Measurements from ENCODE around the gene NRXN2. TPM values are rescaled to one million over a fixed set of nuclear protein-coding genes. Genes with fewer than 3 reads are reported as not detected.

NRXN2 gene
- total and polyA plus RNA-seq, 2 experiments from 2014 or later = 1.1 to 5.6 TPM

GRCh38 chr11:64638829-64639228, 84.2 kb downstream of the NRXN2 start:
- no peaks in the 10 kb centered on the region for H3K4me1 ChIP-seq (ENCODE audit: insufficient read depth)
- H3K4me3 ChIP-seq = no peak overlapping the region
- no peaks in the 10 kb centered on the region for H3K9me3 ChIP-seq (ENCODE audit: low read depth)
- H3K27ac ChIP-seq = no peak overlapping the region
- no peaks in the 10 kb centered on the region for H3K9me2 ChIP-seq (ENCODE audit: insufficient read depth)
- no peak overlapping the region for H3K9ac ChIP-seq
- no peak overlapping the region for H3K4me2 ChIP-seq (ENCODE audit: unreplicated experiment)
- DNase-seq = no peak
- H2AFZ ChIP-seq = no peak overlapping the region
- H3K79me2 ChIP-seq (ENCODE audit: insufficient read depth) = no peaks in the 10 kb centered on the region
- H3F3A ChIP-seq (ENCODE audit: insufficient read depth) = no peaks in the 10 kb centered on the region
- no peak for TF ChIP-seq EZH2phosphoT487 (IDR thresholded peaks at IDR 0.05; ENCODE audit: insufficient read depth, low read depth)
- TF ChIP-seq EZH2 (IDR thresholded peaks at IDR 0.05; ENCODE audit: insufficient read depth, poor library complexity, severe bottlenecking) = no peak
- in situ Hi-C loops (cut with MboI) = no loop called here
- WGBS, 2 experiments (ENCODE audit: low coverage in 1 of 2, low lambda C conversion rate in 2 of 2, missing lambda C conversion rate in 2 of 2) = 94 to 95% methylated on average over 2 of the region's 2 CpGs
- H3K36me3 ChIP-seq (ENCODE audit: low read depth) = no peaks in the 10 kb centered on the region
- no peaks in the 10 kb centered on the region for H4K20me1 ChIP-seq (ENCODE audit: insufficient read depth)
- H3K27me3 ChIP-seq (replicated peaks; ENCODE audit: insufficient read depth) = peaks cover 44% of the 10 kb centered on the region

- no peak overlapping the region for H3K4me2 ChIP-seq (ENCODE audit: unreplicated experiment)
- no peaks in the 10 kb centered on the region for H3K9me2 ChIP-seq (ENCODE audit: insufficient read depth)
- H2AFZ ChIP-seq = no peak overlapping the region
- no peak for TF ChIP-seq EZH2phosphoT487 (IDR thresholded peaks at IDR 0.05; ENCODE audit: insufficient read depth, low read depth)
- no peak for TF ChIP-seq EZH2 (IDR thresholded peaks at IDR 0.05; ENCODE audit: insufficient read depth, poor library complexity, severe bottlenecking)
- in situ Hi-C loops (cut with MboI) = no loop called here
- H3K4me1 ChIP-seq (ENCODE audit: insufficient read depth) = no peaks in the 10 kb centered on the region
- H3K9ac ChIP-seq = no peak overlapping the region
- peaks cover 43% of the 10 kb centered on the region for H3K27me3 ChIP-seq (replicated peaks; ENCODE audit: insufficient read depth)
- no peaks in the 10 kb centered on the region for H4K20me1 ChIP-seq (ENCODE audit: insufficient read depth)
- H3K9me3 ChIP-seq (ENCODE audit: low read depth) = no peaks in the 10 kb centered on the region
- 8 to 11% methylated on average over 36 of the region's 37 CpGs for WGBS, 2 experiments (ENCODE audit: low coverage in 1 of 2, low lambda C conversion rate in 2 of 2, missing lambda C conversion rate in 2 of 2)
- no peak overlapping the region for H3K27ac ChIP-seq
- no peaks in the 10 kb centered on the region for H3K36me3 ChIP-seq (ENCODE audit: low read depth)
- H3F3A ChIP-seq (ENCODE audit: insufficient read depth) = no peaks in the 10 kb centered on the region
- peak; percentile 18 for DNase-seq
- no peaks in the 10 kb centered on the region for H3K79me2 ChIP-seq (ENCODE audit: insufficient read depth)
- H3K4me3 ChIP-seq = no peak overlapping the region
Observed at GRCh38 chr11:64638018-64638665, 84.9 kb downstream of the NRXN2 start.

- H3F3A ChIP-seq (ENCODE audit: insufficient read depth) = no peaks in the 10 kb centered on the region
- H3K4me2 ChIP-seq (ENCODE audit: unreplicated experiment) = no peak overlapping the region
- WGBS, 2 experiments (ENCODE audit: low coverage in 1 of 2, low lambda C conversion rate in 2 of 2, missing lambda C conversion rate in 2 of 2) = 18 to 21% methylated on average over 15 of the region's 15 CpGs
- H3K4me3 ChIP-seq = no peak overlapping the region
- in situ Hi-C loops (cut with MboI) = no loop called here
- no peaks in the 10 kb centered on the region for H3K79me2 ChIP-seq (ENCODE audit: insufficient read depth)
- no peak for TF ChIP-seq EZH2phosphoT487 (IDR thresholded peaks at IDR 0.05; ENCODE audit: insufficient read depth, low read depth)
- no peak for TF ChIP-seq EZH2 (IDR thresholded peaks at IDR 0.05; ENCODE audit: insufficient read depth, poor library complexity, severe bottlenecking)
- no peak overlapping the region for H2AFZ ChIP-seq
- H3K27me3 ChIP-seq (replicated peaks; ENCODE audit: insufficient read depth) = peaks cover 45% of the 10 kb centered on the region
- H3K9ac ChIP-seq = no peak overlapping the region
- H3K4me1 ChIP-seq (ENCODE audit: insufficient read depth) = no peaks in the 10 kb centered on the region
- no peaks in the 10 kb centered on the region for H3K9me3 ChIP-seq (ENCODE audit: low read depth)
- H3K36me3 ChIP-seq (ENCODE audit: low read depth) = no peaks in the 10 kb centered on the region
- H3K27ac ChIP-seq = no peak overlapping the region
- H3K9me2 ChIP-seq (ENCODE audit: insufficient read depth) = no peaks in the 10 kb centered on the region
- no peaks in the 10 kb centered on the region for H4K20me1 ChIP-seq (ENCODE audit: insufficient read depth)
- DNase-seq = peak; percentile 36
Observed at GRCh38 chr11:64637334-64638017, 85.5 kb downstream of the NRXN2 start.

- H3K4me1 ChIP-seq (ENCODE audit: insufficient read depth) = no peaks in the 10 kb centered on the region
- no peaks in the 10 kb centered on the region for H3K36me3 ChIP-seq (ENCODE audit: low read depth)
- no peaks in the 10 kb centered on the region for H3K9me3 ChIP-seq (ENCODE audit: low read depth)
- no peak overlapping the region for H3K4me2 ChIP-seq (ENCODE audit: unreplicated experiment)
- H3F3A ChIP-seq (ENCODE audit: insufficient read depth) = no peaks in the 10 kb centered on the region
- no peak overlapping the region for H3K4me3 ChIP-seq
- no peak overlapping the region for H3K27ac ChIP-seq
- no peaks in the 10 kb centered on the region for H3K9me2 ChIP-seq (ENCODE audit: insufficient read depth)
- H4K20me1 ChIP-seq (ENCODE audit: insufficient read depth) = no peaks in the 10 kb centered on the region
- H3K9ac ChIP-seq = no peak overlapping the region
- peaks cover 12% of the 10 kb centered on the region for H3K27me3 ChIP-seq (replicated peaks; ENCODE audit: insufficient read depth)
- WGBS, 2 experiments (ENCODE audit: low coverage in 1 of 2, low lambda C conversion rate in 2 of 2, missing lambda C conversion rate in 2 of 2) = 72 to 75% methylated on average over 7 of the region's 7 CpGs
- H3K79me2 ChIP-seq (ENCODE audit: insufficient read depth) = no peaks in the 10 kb centered on the region
- in situ Hi-C loops (cut with MboI) = no loop called here
- no peak overlapping the region for H2AFZ ChIP-seq
- DNase-seq = no peak
- TF ChIP-seq EZH2phosphoT487 (IDR thresholded peaks at IDR 0.05; ENCODE audit: insufficient read depth, low read depth) (no peak), EZH2 (IDR thresholded peaks at IDR 0.05; ENCODE audit: insufficient read depth, poor library complexity, severe bottlenecking) (no peak)
Observed at GRCh38 chr11:64633555-64634159, 89.3 kb downstream of the NRXN2 start.

Measured in GM23248 (cell line).